HepG2 (cell line): ENCODE measurements around the gene MBLAC2. TPM values are rescaled to one million over a fixed set of nuclear protein-coding genes. Genes with fewer than 3 reads are reported as not detected.

Experiments used
- ATAC-seq: fragments of 200-7000 bp; cut with Tn5 transposase; 3 replicates; pipeline ENCODE4 v1.9.1; 2020; ENCODE audit warnings: mild to moderate bottlenecking, moderate library complexity
- BruUV-seq: library from RNA; stranded (reverse); fragments of 400-500 nt; replicated peaks from 2 replicates; lab custom pipeline; 2021; lab: Mats Ljungman, UMichigan
- CTCF ChIA-PET: fragments of 300-600 bp; formaldehyde crosslinking; extraction: SDS; loops from one replicate; lab custom pipeline; 2021; ENCODE audit warnings: low total read pairs, inconsistent platforms, low intra/inter-chr PET ratio; lab: Yijun Ruan, JAX
- POLR2A ChIA-PET: fragments of 350-600 bp; sonication (Branson Sonifier 250); formaldehyde crosslinking; loops from one replicate; lab custom pipeline; 2020; ENCODE audit warnings: antibody characterized with exemption, inconsistent platforms; lab: Yijun Ruan, JAX
- DNase-seq: peaks from one replicate; pipeline ENCODE4 v3.0.0-alpha.2; 2015; ENCODE audit warnings: low spot score
- FAIRE-seq: peaks from 3 replicates; lab custom pipeline; 2011; peaks lifted over from hg19 to GRCh38; lab: Jason Lieb, UNC
- H2AFZ ChIP-seq: one replicate; pipeline ENCODE4 v1.6.1; 2011; ENCODE audit warnings: low read length, inconsistent platforms
- H3K27ac ChIP-seq: fragments of 300-600 bp; 3 replicates; pipeline ENCODE4 v1.8.0; 2011; ENCODE audit warnings: mixed run types, mild to moderate bottlenecking, mixed read lengths, low read length, inconsistent platforms; ENCODE audit not compliant: insufficient read depth; ENCODE audit errors: extremely low read length
- H3K27me3 ChIP-seq, 2 experiments: fragments of 200-600 bp in 1 of 2; 2 replicates in 1 of 2; 3 replicates in 1 of 2; pipeline versions ENCODE4 v1.6.0 to v1.8.0; 2011; ENCODE audit warnings: low read length in 2 of 2, mild to moderate bottlenecking in 2 of 2, moderate library complexity in 2 of 2, inconsistent platforms in 1 of 2; ENCODE audit not compliant: insufficient read depth in 2 of 2, control insufficient read depth in 1 of 2
- H3K36me3 ChIP-seq, 2 experiments: fragments of 200-600 bp in 1 of 2; replicated peaks in 1 of 2; 2 replicates in 1 of 2; 3 replicates in 1 of 2; pipeline versions ENCODE4 v1.5.1 to v1.8.0; 2011; ENCODE audit warnings: low read length in 2 of 2, inconsistent platforms in 1 of 2; ENCODE audit not compliant: insufficient read depth in 2 of 2, control insufficient read depth in 1 of 2
- H3K4me1 ChIP-seq: 2 replicates; pipeline ENCODE4 v1.5.1; 2012; ENCODE audit warnings: low read length, inconsistent platforms; ENCODE audit not compliant: insufficient read depth
- H3K4me2 ChIP-seq: 2 replicates; pipeline ENCODE4 v1.6.0; 2011; ENCODE audit warnings: low read depth, low read length, inconsistent platforms
- H3K4me3 ChIP-seq, 3 experiments: fragments of 200-600 bp in 1 of 3; sonication (generic), shearing (Covaris generic) in 1 of 3; replicated peaks in 1 of 3; 2 replicates each; pipeline ENCODE4 v1.5.1; 2011 to 2016; ENCODE audit warnings: low read length in 3 of 3, inconsistent platforms in 2 of 3, low read depth in 2 of 3, mild to moderate bottlenecking in 2 of 3, control low read depth in 1 of 3, mixed read lengths in 1 of 3; ENCODE audit not compliant: insufficient read depth in 1 of 3
- H3K79me2 ChIP-seq: one replicate; pipeline ENCODE4 v1.6.1; 2011; ENCODE audit warnings: low read length, inconsistent platforms; ENCODE audit not compliant: insufficient read depth
- H3K9ac ChIP-seq: 2 replicates; pipeline ENCODE4 v1.6.0; 2011; ENCODE audit warnings: mild to moderate bottlenecking, low read depth, low read length, inconsistent platforms; ENCODE audit not compliant: insufficient read depth
- H3K9me3 ChIP-seq: 2 replicates; pipeline ENCODE4 v1.5.1; 2012; ENCODE audit warnings: mild to moderate bottlenecking, low read length
- H4K20me1 ChIP-seq: 2 replicates; pipeline ENCODE4 v1.6.0; 2011; ENCODE audit warnings: inconsistent platforms, mild to moderate bottlenecking, low read length, moderate library complexity; ENCODE audit not compliant: insufficient read depth
- CCDC6 ChIP-seq: sonication (generic); formaldehyde crosslinking; IDR thresholded peaks from 2 replicates; pipeline ENCODE4 v1.8.1; 2022; ENCODE audit warnings: mild to moderate bottlenecking, missing genetic modification reagents, moderate library complexity
- GATAD2A ChIP-seq: IDR thresholded peaks from 2 replicates; pipeline ENCODE4 v1.6.1; 2016
- NFATC3 ChIP-seq: sonication (generic); formaldehyde crosslinking; IDR thresholded peaks from 2 replicates; pipeline ENCODE4 v1.5.1; 2020; ENCODE audit warnings: mild to moderate bottlenecking, missing genetic modification reagents
- NFRKB ChIP-seq: fragments of 450-650 bp; IDR thresholded peaks from 2 replicates; pipeline ENCODE4 v1.6.1; 2017
- THAP11 ChIP-seq: IDR thresholded peaks from 2 replicates; pipeline ENCODE4 v1.6.1; 2016; ENCODE audit warnings: missing biosample characterization, missing genetic modification reagents
- ZBTB26 ChIP-seq: IDR thresholded peaks from 2 replicates; pipeline ENCODE4 v1.6.1; 2016; ENCODE audit warnings: missing compliant biosample characterization, missing genetic modification reagents, borderline replicate concordance
- ZMYM4 ChIP-seq: sonication (generic); formaldehyde crosslinking; IDR thresholded peaks from 2 replicates; pipeline ENCODE4 v1.8.1; 2023; ENCODE audit warnings: mild to moderate bottlenecking, missing genetic modification reagents
- ZNF331 ChIP-seq: sonication (generic); formaldehyde crosslinking; IDR thresholded peaks from 2 replicates; pipeline ENCODE4 v1.4.0; 2020; ENCODE audit warnings: missing genetic modification reagents
- ZNF432 ChIP-seq: sonication (generic); formaldehyde crosslinking; IDR thresholded peaks from 2 replicates; pipeline ENCODE4 v1.5.0; 2020; ENCODE audit warnings: missing genetic modification reagents, mild to moderate bottlenecking, borderline replicate concordance
- ZNF557 ChIP-seq: sonication (generic); formaldehyde crosslinking; IDR thresholded peaks from 2 replicates; pipeline ENCODE4 v1.4.0; 2020; ENCODE audit warnings: missing genetic modification reagents
- ZNF770 ChIP-seq: sonication (generic); formaldehyde crosslinking; IDR thresholded peaks from 2 replicates; pipeline ENCODE4 v1.5.0; 2020; ENCODE audit warnings: mild to moderate bottlenecking, missing genetic modification reagents
- ZNF772 ChIP-seq: sonication (generic); formaldehyde crosslinking; IDR thresholded peaks from 2 replicates; pipeline ENCODE4 v1.5.0; 2020; ENCODE audit warnings: mild to moderate bottlenecking, missing genetic modification reagents
- ZXDC ChIP-seq: sonication (generic); formaldehyde crosslinking; IDR thresholded peaks from 2 replicates; pipeline ENCODE4 v1.5.0; 2020; ENCODE audit warnings: mild to moderate bottlenecking, missing genetic modification reagents
- WGBS: methylation state at CpG from one replicate; pipeline ENCODE4 v1.1.6; 2017; ENCODE audit warnings: low lambda C conversion rate; 5-methylcytosine and 5-hydroxymethylcytosine counted together
- in situ Hi-C: cut with HindIII; loops from 2 replicates; pipeline ENCODE4 v1.10.0; 2017; ENCODE audit warnings: low pct_unique_long_range_greater_than_20kb; ENCODE audit not compliant: extremely low pct_ligation_motif_present
- intact Hi-C: fragments of 100-400 bp; cut with micrococcal nuclease; formaldehyde crosslinking; loops from one replicate; pipeline ENCODE4 v1.10.0; 2022; ENCODE audit not compliant: unreplicated experiment
- polyA plus RNA-seq, 8 experiments: library from polyadenylated mRNA; depleted of rRNA in 3 of 8; stranded (reverse) in 7 of 8; unstranded in 1 of 8; fragments of >200 nt; fragmentation: Illumina TruSeq in 4 of 8; extraction: Trizol in 4 of 8; gene quantifications; 2 replicates each; pipeline versions ENCODE4 v1.2.1 to v1.2.3, GENCODE V29; 2011 to 2016; ENCODE audit warnings: low read depth in 4 of 8, missing spikeins in 1 of 8, mixed read lengths in 1 of 8; ENCODE audit not compliant: insufficient read depth in 1 of 8
- total RNA-seq, 5 experiments: library from RNA; depleted of rRNA; stranded (reverse); fragments of >200 nt; fragmentation: Illumina TruSeq; extraction: Trizol; gene quantifications; 2 replicates each; pipeline ENCODE4 v1.2.3, GENCODE V29; 2016; ENCODE audit warnings: low read depth in 1 of 5

MBLAC2 gene
- total and polyA plus RNA-seq, 2 of the 13 experiments (the other 11 are each of a cell fraction or from before 2014, with no cell fraction given): 2.9 to 4.1 TPM

- DNase-seq (no peak), FAIRE-seq (no peak), ATAC-seq (no peak)
- H2AFZ ChIP-seq: no peak overlapping the region
- intact Hi-C loops (no loop called here), in situ Hi-C loops (no loop called here)
- 80% methylated on average over 3 of the region's 3 CpGs for WGBS
- 0 out of 5 replicates have a peak, but pooled peaks cover 0 to 1% of the 10 kb centered on the region in 2 experiments for H3K36me3 ChIP-seq
- no peaks in the 10 kb centered on the region for H4K20me1 ChIP-seq
- POLR2A ChIA-PET: no interaction called here
- no peaks in the 10 kb centered on the region for H3K27me3 ChIP-seq
- no peak overlapping the region for H3K4me3 ChIP-seq
- H3K9me3 ChIP-seq: no peaks in the 10 kb centered on the region
- H3K79me2 ChIP-seq: no peaks in the 10 kb centered on the region
- H3K4me2 ChIP-seq: no peak overlapping the region
- H3K4me1 ChIP-seq: no peaks in the 10 kb centered on the region
- TF ChIP-seq ZNF772 (CRISPR knock-in tag): no peak
- TF ChIP-seq ZNF770 (CRISPR knock-in tag): peak; percentile 76
- H3K27ac ChIP-seq: no peak overlapping the region
- BruUV-seq: no TSS peak
- H3K9ac ChIP-seq: no peak overlapping the region
- CTCF ChIA-PET: no interaction called here
These were observed 39.9 kb upstream of the MBLAC2 start for GRCh38 chr5:90514520-90514919.

DNA sequence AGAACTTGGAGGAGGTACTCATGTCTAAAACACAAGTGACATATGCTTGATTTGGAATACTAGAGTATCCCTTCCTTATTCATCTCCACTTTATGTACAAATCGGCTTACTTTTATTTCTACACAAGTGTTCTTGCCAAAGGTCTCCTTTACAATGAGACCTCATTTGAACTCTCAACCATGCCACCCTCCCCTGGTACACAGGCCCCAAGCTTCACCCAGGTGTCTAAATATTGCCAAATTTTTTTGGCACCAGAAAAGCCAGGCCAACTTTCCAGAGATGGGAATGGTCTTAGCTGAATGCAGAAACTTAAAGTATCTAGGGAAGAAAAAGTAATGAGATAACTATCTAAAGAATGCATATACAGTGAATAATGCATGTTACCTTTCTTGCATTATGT, 35.9 kb upstream of the MBLAC2 start:
- BruUV-seq: no TSS peak
- no peaks in the 10 kb centered on the region for H3K36me3 ChIP-seq
- 87% methylated on average over 1 of the region's 1 CpG for WGBS
- no peak overlapping the region for H3K9ac ChIP-seq
- H3K27me3 ChIP-seq: no peaks in the 10 kb centered on the region
- no peak overlapping the region for H3K27ac ChIP-seq
- FAIRE-seq: no peak
- H3K4me2 ChIP-seq: no peak overlapping the region
- no peak overlapping the region for H3K4me3 ChIP-seq
- no peaks in the 10 kb centered on the region for H3K9me3 ChIP-seq
- no peak for ATAC-seq
- DNase-seq: no peak
- no peak overlapping the region for H2AFZ ChIP-seq
- CTCF ChIA-PET: no interaction called here
- intact Hi-C loops (no loop called here), in situ Hi-C loops (no loop called here)
- no peak for TF ChIP-seq GATAD2A
- TF ChIP-seq ZNF331 (CRISPR knock-in tag): no peak
- TF ChIP-seq ZXDC (CRISPR knock-in tag): no peak
- TF ChIP-seq THAP11 (CRISPR knock-in tag): no peak
- TF ChIP-seq NFRKB: no peak
- TF ChIP-seq ZBTB26 (CRISPR knock-in tag): no peak
- TF ChIP-seq ZNF557 (CRISPR knock-in tag): no peak
- no peak for TF ChIP-seq NFATC3
- TF ChIP-seq ZNF432 (CRISPR knock-in tag): no peak
- no peak for TF ChIP-seq CCDC6 (CRISPR knock-in tag)
- TF ChIP-seq ZMYM4 (CRISPR knock-in tag): no peak
- no peaks in the 10 kb centered on the region for H3K79me2 ChIP-seq
- POLR2A ChIA-PET: no interaction called here
- no peaks in the 10 kb centered on the region for H4K20me1 ChIP-seq
- no peaks in the 10 kb centered on the region for H3K4me1 ChIP-seq
